ENCODE data around the gene METTL25. TPM values are rescaled to one million over a fixed set of nuclear protein-coding genes. Genes with fewer than 3 reads are reported as not detected.

METTL25 gene
- total and polyA plus RNA-seq, 2 of the 8 experiments (the other 6 are each of a cell fraction or from before 2014, with no cell fraction given): 2.4 to 8.3 TPM

DNA sequence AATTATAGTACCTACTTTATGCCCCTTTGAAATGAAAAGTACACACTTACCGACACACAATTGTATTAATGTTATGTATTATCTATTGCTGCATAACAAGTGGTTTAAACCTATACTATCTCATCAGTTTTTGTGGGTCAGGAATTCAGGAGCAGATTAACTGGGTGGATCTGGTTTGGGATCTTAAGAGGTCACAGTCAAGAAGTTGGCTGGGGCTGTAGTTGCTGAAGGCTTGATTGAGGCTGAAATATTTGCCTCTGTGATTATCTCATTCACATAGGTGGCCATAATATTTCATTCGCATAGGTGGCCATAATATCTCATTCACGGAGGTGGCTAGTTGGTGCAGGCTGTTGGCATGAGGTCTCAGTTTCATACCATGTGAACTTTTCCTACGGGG lies 5.7 kb downstream of the METTL25 start (continued):
- TF ChIP-seq, protein P1, sequence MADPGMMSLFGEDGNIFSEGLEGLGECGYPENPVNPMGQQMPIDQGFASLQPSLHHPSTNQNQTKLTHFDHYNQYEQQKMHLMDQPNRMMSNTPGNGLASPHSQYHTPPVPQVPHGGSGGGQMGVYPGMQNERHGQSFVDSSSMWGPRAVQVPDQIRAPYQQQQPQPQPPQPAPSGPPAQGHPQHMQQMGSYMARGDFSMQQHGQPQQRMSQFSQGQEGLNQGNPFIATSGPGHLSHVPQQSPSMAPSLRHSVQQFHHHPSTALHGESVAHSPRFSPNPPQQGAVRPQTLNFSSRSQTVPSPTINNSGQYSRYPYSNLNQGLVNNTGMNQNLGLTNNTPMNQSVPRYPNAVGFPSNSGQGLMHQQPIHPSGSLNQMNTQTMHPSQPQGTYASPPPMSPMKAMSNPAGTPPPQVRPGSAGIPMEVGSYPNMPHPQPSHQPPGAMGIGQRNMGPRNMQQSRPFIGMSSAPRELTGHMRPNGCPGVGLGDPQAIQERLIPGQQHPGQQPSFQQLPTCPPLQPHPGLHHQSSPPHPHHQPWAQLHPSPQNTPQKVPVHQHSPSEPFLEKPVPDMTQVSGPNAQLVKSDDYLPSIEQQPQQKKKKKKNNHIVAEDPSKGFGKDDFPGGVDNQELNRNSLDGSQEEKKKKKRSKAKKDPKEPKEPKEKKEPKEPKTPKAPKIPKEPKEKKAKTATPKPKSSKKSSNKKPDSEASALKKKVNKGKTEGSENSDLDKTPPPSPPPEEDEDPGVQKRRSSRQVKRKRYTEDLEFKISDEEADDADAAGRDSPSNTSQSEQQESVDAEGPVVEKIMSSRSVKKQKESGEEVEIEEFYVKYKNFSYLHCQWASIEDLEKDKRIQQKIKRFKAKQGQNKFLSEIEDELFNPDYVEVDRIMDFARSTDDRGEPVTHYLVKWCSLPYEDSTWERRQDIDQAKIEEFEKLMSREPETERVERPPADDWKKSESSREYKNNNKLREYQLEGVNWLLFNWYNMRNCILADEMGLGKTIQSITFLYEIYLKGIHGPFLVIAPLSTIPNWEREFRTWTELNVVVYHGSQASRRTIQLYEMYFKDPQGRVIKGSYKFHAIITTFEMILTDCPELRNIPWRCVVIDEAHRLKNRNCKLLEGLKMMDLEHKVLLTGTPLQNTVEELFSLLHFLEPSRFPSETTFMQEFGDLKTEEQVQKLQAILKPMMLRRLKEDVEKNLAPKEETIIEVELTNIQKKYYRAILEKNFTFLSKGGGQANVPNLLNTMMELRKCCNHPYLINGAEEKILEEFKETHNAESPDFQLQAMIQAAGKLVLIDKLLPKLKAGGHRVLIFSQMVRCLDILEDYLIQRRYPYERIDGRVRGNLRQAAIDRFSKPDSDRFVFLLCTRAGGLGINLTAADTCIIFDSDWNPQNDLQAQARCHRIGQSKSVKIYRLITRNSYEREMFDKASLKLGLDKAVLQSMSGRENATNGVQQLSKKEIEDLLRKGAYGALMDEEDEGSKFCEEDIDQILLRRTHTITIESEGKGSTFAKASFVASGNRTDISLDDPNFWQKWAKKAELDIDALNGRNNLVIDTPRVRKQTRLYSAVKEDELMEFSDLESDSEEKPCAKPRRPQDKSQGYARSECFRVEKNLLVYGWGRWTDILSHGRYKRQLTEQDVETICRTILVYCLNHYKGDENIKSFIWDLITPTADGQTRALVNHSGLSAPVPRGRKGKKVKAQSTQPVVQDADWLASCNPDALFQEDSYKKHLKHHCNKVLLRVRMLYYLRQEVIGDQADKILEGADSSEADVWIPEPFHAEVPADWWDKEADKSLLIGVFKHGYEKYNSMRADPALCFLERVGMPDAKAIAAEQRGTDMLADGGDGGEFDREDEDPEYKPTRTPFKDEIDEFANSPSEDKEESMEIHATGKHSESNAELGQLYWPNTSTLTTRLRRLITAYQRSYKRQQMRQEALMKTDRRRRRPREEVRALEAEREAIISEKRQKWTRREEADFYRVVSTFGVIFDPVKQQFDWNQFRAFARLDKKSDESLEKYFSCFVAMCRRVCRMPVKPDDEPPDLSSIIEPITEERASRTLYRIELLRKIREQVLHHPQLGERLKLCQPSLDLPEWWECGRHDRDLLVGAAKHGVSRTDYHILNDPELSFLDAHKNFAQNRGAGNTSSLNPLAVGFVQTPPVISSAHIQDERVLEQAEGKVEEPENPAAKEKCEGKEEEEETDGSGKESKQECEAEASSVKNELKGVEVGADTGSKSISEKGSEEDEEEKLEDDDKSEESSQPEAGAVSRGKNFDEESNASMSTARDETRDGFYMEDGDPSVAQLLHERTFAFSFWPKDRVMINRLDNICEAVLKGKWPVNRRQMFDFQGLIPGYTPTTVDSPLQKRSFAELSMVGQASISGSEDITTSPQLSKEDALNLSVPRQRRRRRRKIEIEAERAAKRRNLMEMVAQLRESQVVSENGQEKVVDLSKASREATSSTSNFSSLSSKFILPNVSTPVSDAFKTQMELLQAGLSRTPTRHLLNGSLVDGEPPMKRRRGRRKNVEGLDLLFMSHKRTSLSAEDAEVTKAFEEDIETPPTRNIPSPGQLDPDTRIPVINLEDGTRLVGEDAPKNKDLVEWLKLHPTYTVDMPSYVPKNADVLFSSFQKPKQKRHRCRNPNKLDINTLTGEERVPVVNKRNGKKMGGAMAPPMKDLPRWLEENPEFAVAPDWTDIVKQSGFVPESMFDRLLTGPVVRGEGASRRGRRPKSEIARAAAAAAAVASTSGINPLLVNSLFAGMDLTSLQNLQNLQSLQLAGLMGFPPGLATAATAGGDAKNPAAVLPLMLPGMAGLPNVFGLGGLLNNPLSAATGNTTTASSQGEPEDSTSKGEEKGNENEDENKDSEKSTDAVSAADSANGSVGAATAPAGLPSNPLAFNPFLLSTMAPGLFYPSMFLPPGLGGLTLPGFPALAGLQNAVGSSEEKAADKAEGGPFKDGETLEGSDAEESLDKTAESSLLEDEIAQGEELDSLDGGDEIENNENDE (IDR thresholded peaks at IDR 0.05; ENCODE audit: insufficient replicate concordance, low read length): no peak
- TF ChIP-seq RXRA (IDR thresholded peaks at IDR 0.05; ENCODE audit: insufficient read depth, low read depth, low read length) (no peak), RAD21 (IDR thresholded peaks at IDR 0.05 in 1 of 2, conservative IDR thresholded peaks at IDR 0.05 in 1 of 2; ENCODE audit: low read depth in 2 of 2, low read length in 2 of 2) (no peak), JUN (IDR thresholded peaks at IDR 0.05; ENCODE audit: low read depth, low read length) (no peak), NANOG (IDR thresholded peaks at IDR 0.05; ENCODE audit: insufficient read depth, low read depth, low read length, poor library complexity, severe bottlenecking) (no peak), BCL11A (IDR thresholded peaks at IDR 0.05; ENCODE audit: low read depth in 2 of 2, low read length in 2 of 2) (no peak), SIX5 (IDR thresholded peaks at IDR 0.05; ENCODE audit: low read depth, low read length) (no peak)
- TF ChIP-seq, protein P2, sequence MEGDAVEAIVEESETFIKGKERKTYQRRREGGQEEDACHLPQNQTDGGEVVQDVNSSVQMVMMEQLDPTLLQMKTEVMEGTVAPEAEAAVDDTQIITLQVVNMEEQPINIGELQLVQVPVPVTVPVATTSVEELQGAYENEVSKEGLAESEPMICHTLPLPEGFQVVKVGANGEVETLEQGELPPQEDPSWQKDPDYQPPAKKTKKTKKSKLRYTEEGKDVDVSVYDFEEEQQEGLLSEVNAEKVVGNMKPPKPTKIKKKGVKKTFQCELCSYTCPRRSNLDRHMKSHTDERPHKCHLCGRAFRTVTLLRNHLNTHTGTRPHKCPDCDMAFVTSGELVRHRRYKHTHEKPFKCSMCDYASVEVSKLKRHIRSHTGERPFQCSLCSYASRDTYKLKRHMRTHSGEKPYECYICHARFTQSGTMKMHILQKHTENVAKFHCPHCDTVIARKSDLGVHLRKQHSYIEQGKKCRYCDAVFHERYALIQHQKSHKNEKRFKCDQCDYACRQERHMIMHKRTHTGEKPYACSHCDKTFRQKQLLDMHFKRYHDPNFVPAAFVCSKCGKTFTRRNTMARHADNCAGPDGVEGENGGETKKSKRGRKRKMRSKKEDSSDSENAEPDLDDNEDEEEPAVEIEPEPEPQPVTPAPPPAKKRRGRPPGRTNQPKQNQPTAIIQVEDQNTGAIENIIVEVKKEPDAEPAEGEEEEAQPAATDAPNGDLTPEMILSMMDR (IDR thresholded peaks at IDR 0.05; ENCODE audit: control extremely low read depth in 1 of 3, insufficient read depth in 1 of 3, low read depth in 1 of 3, low read length in 3 of 3): no peak
